Measurements from ENCODE around the gene C17orf58.

Gene C17orf58

DNA sequence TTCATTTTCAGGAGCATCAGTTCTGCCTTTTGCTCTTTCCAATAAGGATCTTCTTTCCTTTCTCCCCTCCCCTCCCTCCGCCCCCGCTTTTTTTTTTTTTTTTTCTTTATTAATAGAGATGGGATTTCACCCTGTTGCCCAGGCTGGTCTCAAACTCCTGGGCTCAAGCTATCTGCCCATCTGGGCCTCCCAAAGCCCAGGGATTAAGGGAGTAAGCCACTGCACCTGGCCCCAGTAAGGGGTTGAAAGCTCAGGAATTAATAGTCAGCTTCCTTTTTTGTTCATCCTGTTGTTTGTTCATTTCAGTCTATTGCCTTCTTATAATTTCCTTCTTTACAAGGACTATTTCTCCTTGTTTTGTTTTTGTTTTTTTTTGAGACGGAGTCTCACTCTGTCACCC lies 7.9 kb upstream of the C17orf58 start:
- no CpG with 5 or more reads among the region's 3 CpGs for WGBS (ENCODE audit: insufficient coverage, insufficient read length)
- Histone ChIP-seq H3K4me1 (ENCODE audit: control insufficient read depth, insufficient read depth, low read length) (no peaks in the 10 kb centered on the region), H3K27me3 (ENCODE audit: control insufficient read depth, insufficient read depth, low read length) (no peaks in the 10 kb centered on the region), H3K9me3 (ENCODE audit: control insufficient read depth, insufficient read depth, low read length) (no peaks in the 10 kb centered on the region), H3K36me3 (ENCODE audit: control insufficient read depth, insufficient read depth, low read length) (no peaks in the 10 kb centered on the region), H3K4me3 (ENCODE audit: low read length) (no peak overlapping the region), H3K27ac (ENCODE audit: low read length) (no peak overlapping the region)
- no peak for DNase-seq (ENCODE audit: low read depth, low spot score)

DNA sequence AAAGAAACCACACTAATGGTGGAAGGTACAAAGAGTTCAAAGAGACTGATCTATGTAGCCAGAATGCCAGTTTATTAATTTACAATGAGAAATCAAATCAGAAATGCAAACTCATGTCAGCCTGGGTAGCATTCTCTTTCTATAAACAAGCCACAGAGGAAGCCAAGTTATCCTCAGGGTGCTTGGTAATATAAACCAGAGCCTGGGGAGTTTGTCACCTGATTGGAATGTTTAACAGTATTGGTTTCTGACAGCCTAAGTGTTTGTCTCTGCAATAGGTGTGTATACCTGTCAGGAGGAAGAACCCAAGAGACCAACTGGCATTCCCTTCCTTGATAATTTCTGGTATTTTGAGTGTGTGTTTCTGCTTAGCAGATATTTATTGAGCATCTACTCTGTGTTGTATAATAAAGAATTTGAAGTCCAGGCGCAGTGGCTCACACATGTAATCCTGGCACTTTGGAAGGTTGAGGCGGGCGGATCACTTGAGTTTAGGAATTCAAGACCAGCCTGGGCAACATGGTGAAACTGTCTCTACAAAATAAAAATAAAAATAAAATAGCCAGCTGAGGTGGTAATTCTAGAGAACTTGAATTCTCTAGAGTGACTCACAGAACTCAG lies 3.1 kb upstream of the C17orf58 start:
- H3K27ac ChIP-seq (ENCODE audit: low read length): no peak overlapping the region
- no CpG with 5 or more reads among the region's 3 CpGs for WGBS (ENCODE audit: insufficient coverage, insufficient read length)
- no peaks in the 10 kb centered on the region for H3K9me3 ChIP-seq (ENCODE audit: control insufficient read depth, insufficient read depth, low read length)
- no peaks in the 10 kb centered on the region for H3K36me3 ChIP-seq (ENCODE audit: control insufficient read depth, insufficient read depth, low read length)
- no peaks in the 10 kb centered on the region; the same call in 1 of the 2 replicates for H3K27me3 ChIP-seq (ENCODE audit: control insufficient read depth, insufficient read depth, low read length)
- no peaks in the 10 kb centered on the region for H3K4me1 ChIP-seq (ENCODE audit: control insufficient read depth, insufficient read depth, low read length)
- DNase-seq (ENCODE audit: low read depth, low spot score): no peak
- H3K4me3 ChIP-seq (ENCODE audit: low read length): no peak overlapping the region

DNA sequence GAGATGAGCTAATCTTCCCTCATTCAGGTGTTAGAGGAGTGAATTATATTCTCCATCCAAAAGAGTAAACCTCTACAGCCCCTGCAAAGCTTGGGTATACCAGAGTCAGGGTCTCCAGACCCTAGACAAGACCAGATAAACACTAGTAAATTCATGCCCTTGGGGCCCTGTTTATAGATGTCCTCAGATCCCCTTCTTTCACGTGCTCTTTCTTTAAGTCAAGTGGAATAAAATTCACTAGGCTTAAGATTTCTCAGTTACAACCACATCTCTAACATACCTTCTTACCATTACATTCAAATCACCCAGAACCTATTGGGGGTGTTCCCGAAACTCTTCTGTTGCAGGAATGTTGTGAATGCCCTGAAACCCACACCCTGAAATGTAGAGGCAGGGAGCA lies 2.2 kb upstream of the C17orf58 start:
- no peaks in the 10 kb centered on the region for H3K36me3 ChIP-seq (ENCODE audit: control insufficient read depth, insufficient read depth, low read length)
- no peak overlapping the region for H3K27ac ChIP-seq (ENCODE audit: low read length)
- H3K9me3 ChIP-seq (ENCODE audit: control insufficient read depth, insufficient read depth, low read length): no peaks in the 10 kb centered on the region
- no peak overlapping the region for H3K4me3 ChIP-seq (ENCODE audit: low read length)
- WGBS (ENCODE audit: insufficient coverage, insufficient read length): no CpG with 5 or more reads among the region's 2 CpGs
- DNase-seq (ENCODE audit: low read depth, low spot score): no peak
- H3K4me1 ChIP-seq (ENCODE audit: control insufficient read depth, insufficient read depth, low read length): no peaks in the 10 kb centered on the region
- no peaks in the 10 kb centered on the region; the same call in 1 of the 2 replicates for H3K27me3 ChIP-seq (ENCODE audit: control insufficient read depth, insufficient read depth, low read length)

DNA sequence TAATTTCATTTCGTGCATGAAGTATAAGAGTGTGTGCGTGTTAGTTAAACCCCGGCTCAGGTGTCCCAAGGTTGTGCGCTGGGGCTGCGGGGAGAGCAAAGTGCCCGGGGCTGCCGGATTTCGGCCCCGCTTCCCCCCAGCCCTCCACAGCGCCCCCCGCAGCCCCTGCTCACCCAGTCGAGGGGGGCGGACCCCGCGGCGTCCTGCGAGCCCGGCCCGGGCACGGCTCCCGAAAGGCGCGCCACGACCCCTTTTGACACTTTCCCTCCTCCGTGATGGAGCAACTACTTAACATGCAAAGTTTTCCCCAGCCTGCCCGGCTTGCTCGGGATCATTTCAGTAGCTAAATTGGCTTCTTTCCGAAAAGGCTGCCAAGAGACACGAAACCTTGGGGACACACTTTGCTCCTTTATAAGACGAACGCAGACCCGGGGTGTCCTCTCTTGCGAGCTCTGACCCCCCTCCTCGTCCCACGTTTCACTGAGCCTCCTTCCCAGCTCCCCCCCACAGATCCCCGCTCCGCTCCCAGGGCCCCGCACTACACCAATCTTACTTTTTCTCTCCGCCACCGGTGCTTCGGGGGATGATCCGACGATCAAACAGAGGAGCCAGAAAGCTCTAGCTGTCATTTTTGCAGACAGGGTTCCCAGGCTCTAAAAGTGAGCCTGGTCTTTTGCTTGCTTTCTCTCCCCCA lies 552 bp downstream of the C17orf58 start:
- H3K36me3 ChIP-seq (ENCODE audit: control insufficient read depth, insufficient read depth, low read length): no peaks in the 10 kb centered on the region
- no CpG with 5 or more reads among the region's 43 CpGs for WGBS (ENCODE audit: insufficient coverage, insufficient read length)
- H3K4me3 ChIP-seq (ENCODE audit: low read length): peak overlapping the region; percentile 49; the same call in 1 of the 2 replicates
- H3K27ac ChIP-seq (ENCODE audit: low read length): no peak overlapping the region
- DNase-seq (ENCODE audit: low read depth, low spot score): no peak
- H3K9me3 ChIP-seq (ENCODE audit: control insufficient read depth, insufficient read depth, low read length): no peaks in the 10 kb centered on the region
- H3K4me1 ChIP-seq (ENCODE audit: control insufficient read depth, insufficient read depth, low read length): no peaks in the 10 kb centered on the region
- no peaks in the 10 kb centered on the region; the same call in 1 of the 2 replicates for H3K27me3 ChIP-seq (ENCODE audit: control insufficient read depth, insufficient read depth, low read length)

DNA sequence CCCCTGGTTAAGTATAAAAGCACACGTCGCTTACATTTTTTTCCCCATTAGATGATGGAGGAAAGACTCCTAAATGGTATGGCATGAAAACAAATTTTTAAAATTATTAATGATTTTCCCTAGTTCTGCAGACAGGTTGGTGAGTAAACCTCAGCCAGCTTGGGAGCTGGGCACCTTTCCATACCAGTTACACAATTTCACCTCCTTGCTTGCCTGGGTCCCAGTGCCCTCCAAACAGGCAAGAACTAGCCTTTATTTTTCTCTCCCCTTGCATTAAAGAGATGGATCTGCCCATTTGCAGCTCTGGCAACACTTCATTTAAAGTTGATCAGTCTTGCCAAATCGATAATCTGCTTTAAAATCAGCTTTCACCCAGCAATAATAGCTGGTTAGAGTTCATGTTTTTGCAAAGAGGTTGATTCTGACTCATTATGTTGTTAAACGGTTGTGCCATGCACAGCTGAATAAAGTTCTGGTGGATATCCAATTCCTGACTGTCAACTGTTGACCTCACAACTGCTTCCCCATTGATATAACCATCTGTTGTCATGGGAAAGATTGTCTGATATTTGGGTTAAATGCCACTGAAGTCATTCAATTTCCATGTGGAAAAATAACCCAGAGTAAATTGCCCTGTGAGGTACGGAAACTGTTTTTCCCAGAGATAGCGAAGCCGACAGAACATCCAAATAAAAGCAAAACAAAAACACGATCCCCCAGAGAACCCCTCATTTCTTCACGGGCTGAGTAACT lies 1.3 kb downstream of the C17orf58 start:
- H3K27ac ChIP-seq (ENCODE audit: low read length): no peak overlapping the region

DNA sequence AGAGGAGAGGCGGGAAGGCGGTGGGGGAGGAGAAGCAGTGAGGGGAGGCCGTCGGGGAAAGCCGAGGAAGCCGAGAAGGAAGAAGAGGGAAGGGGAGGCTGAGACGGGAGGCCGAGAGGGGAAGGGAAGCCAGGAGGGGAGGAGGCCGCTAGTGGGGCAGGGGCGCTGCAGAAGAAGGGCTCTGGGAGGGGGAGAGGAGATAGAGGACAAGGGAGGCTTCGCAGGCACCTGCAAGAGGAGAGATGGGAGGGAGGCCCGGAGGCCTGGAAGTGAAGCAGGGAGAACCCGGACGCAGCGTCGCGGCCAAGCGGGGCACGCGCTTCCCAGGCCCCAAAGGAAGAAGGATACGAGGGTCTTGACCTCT lies 2.3 kb downstream of the C17orf58 start:
- no CpG with 5 or more reads among the region's 21 CpGs for WGBS (ENCODE audit: insufficient coverage, insufficient read length)
- no peak overlapping the region for H3K27ac ChIP-seq (ENCODE audit: low read length)
- no peaks in the 10 kb centered on the region for H3K9me3 ChIP-seq (ENCODE audit: control insufficient read depth, insufficient read depth, low read length)
- DNase-seq (ENCODE audit: low read depth, low spot score): no peak
- H3K27me3 ChIP-seq (ENCODE audit: control insufficient read depth, insufficient read depth, low read length): no peaks in the 10 kb centered on the region; the same call in 1 of the 2 replicates
- no peaks in the 10 kb centered on the region for H3K4me1 ChIP-seq (ENCODE audit: control insufficient read depth, insufficient read depth, low read length)
- peak overlapping the region; percentile 92 for H3K4me3 ChIP-seq (ENCODE audit: low read length)
- no peaks in the 10 kb centered on the region for H3K36me3 ChIP-seq (ENCODE audit: control insufficient read depth, insufficient read depth, low read length)

More for the DNA sequence above, 1.3 kb downstream of the C17orf58 start:
- no peaks in the 10 kb centered on the region for H3K4me1 ChIP-seq (ENCODE audit: control insufficient read depth, insufficient read depth, low read length)
- H3K4me3 ChIP-seq (ENCODE audit: low read length): peak overlapping the region; percentile 49; the same call in 1 of the 2 replicates
- DNase-seq (ENCODE audit: low read depth, low spot score): no peak
- no peaks in the 10 kb centered on the region for H3K36me3 ChIP-seq (ENCODE audit: control insufficient read depth, insufficient read depth, low read length)
- WGBS (ENCODE audit: insufficient coverage, insufficient read length): no CpG with 5 or more reads among the region's 9 CpGs
- no peaks in the 10 kb centered on the region for H3K9me3 ChIP-seq (ENCODE audit: control insufficient read depth, insufficient read depth, low read length)
- no peaks in the 10 kb centered on the region; the same call in 1 of the 2 replicates for H3K27me3 ChIP-seq (ENCODE audit: control insufficient read depth, insufficient read depth, low read length)

DNA sequence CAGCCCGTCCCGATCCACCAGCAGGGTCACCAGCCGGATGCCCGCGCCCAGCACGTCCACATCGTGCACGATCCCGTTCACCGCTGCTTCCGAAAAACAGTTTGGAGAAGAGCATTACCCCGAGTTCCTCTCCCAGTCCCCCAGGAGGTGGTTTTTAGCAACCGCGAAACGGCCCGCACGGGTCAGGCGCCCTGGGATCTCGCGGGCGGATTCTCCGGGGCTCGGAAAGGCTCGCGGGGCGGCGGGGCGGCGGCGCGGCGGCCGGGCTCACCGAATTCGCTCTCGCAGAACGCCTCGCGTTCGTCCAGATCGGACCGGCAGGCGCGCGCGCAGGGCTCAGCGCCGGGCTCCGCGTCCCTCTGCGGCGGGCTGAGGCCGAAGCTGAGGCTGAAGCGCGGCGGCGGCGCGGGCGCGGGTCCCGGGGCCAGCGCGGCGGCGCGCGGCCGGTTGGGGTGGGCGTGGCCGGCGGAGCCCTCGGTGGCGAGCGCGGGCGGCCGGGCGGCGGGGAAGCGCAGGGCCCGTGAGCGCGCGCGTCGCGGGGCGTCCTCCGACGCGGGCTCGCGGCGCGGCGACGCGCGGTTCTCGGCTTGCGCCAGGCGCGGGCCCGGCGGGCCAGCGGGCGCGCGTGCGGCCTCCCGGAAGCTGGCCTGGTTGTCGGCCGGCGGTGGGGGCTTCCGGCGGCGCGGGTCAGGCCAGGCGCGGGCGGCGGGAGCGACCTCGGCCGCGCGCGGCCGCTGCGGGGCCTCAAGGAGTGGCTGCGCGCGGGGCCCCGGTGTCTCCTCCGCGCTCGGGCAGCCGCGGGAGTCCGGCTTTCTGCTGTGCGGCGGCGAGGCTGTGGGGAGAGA lies 2.9 kb downstream of the C17orf58 start:
- no peaks in the 10 kb centered on the region for H3K36me3 ChIP-seq (ENCODE audit: control insufficient read depth, insufficient read depth, low read length)
- DNase-seq (ENCODE audit: low read depth, low spot score): no peak
- no CpG with 5 or more reads among the region's 144 CpGs for WGBS (ENCODE audit: insufficient coverage, insufficient read length)
- H3K4me3 ChIP-seq (ENCODE audit: low read length): peak overlapping the region; percentile 92
- no peaks in the 10 kb centered on the region for H3K4me1 ChIP-seq (ENCODE audit: control insufficient read depth, insufficient read depth, low read length)
- H3K9me3 ChIP-seq (ENCODE audit: control insufficient read depth, insufficient read depth, low read length): no peaks in the 10 kb centered on the region
- H3K27me3 ChIP-seq (ENCODE audit: control insufficient read depth, insufficient read depth, low read length): no peaks in the 10 kb centered on the region; the same call in 1 of the 2 replicates
- H3K27ac ChIP-seq (ENCODE audit: low read length): no peak overlapping the region

DNA sequence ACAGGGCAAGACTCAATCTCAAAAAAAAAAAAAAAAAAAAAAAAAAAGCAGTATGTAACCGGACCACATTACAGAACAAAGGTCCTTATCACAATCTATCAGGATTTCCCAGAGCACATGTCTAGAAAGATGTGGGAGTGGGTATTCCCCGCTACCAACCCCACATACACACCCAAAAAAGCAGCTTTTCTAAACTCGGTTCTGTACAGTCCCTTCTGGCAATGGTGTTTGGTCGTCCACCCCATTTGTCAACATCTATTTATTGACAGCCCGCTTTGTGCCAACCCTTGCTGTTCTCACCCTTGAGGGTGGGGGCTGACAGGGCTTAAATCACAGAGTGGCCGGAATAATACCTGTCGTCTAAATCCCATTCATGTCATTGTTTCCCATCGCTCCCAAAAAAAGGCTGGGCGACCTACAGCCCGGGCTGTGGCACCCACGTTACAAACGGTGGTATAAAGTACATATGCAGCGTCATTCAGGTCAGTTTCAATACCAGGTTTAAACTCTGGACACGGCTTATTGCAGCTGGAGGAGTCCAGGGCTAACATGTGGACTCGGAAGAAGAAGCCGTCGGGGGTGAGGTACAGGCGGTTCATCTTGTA lies 3.6 kb downstream of the C17orf58 start:
- DNase-seq (ENCODE audit: low read depth, low spot score): no peak
- Histone ChIP-seq H3K27ac (ENCODE audit: low read length) (no peak overlapping the region), H3K36me3 (ENCODE audit: control insufficient read depth, insufficient read depth, low read length) (no peaks in the 10 kb centered on the region), H3K4me3 (ENCODE audit: low read length) (peak overlapping the region; percentile 65), H3K27me3 (ENCODE audit: control insufficient read depth, insufficient read depth, low read length) (no peaks in the 10 kb centered on the region; the same call in 1 of the 2 replicates), H3K9me3 (ENCODE audit: control insufficient read depth, insufficient read depth, low read length) (no peaks in the 10 kb centered on the region), H3K4me1 (ENCODE audit: control insufficient read depth, insufficient read depth, low read length) (no peaks in the 10 kb centered on the region)
- no CpG with 5 or more reads among the region's 18 CpGs for WGBS (ENCODE audit: insufficient coverage, insufficient read length)

DNA sequence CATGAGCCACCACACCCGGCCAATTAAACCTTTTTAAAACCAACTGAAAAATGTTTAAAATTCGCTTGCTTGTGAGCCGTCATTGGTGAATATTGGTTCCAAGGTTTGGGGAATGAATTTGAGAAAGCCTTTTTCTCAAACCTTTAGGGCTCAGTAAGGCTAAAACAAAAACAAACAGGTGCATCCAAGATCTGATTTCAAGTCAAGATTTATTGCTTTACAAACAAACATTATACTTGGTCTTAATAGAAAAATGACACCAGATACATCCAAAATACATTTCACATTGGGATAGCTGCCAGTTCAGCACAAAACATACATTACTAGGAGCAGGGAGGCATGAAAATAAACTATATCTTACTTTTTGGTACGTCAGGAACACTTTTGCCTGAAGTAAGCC lies 5.4 kb downstream of the C17orf58 start:
- no peak for DNase-seq (ENCODE audit: low read depth, low spot score)
- Histone ChIP-seq H3K4me1 (ENCODE audit: control insufficient read depth, insufficient read depth, low read length) (no peaks in the 10 kb centered on the region), H3K27me3 (ENCODE audit: control insufficient read depth, insufficient read depth, low read length) (no peaks in the 10 kb centered on the region; the same call in 1 of the 2 replicates), H3K4me3 (ENCODE audit: low read length) (no peak overlapping the region), H3K9me3 (ENCODE audit: control insufficient read depth, insufficient read depth, low read length) (no peaks in the 10 kb centered on the region), H3K27ac (ENCODE audit: low read length) (no peak overlapping the region), H3K36me3 (ENCODE audit: control insufficient read depth, insufficient read depth, low read length) (no peaks in the 10 kb centered on the region)
- no CpG with 5 or more reads among the region's 4 CpGs for WGBS (ENCODE audit: insufficient coverage, insufficient read length)

DNA sequence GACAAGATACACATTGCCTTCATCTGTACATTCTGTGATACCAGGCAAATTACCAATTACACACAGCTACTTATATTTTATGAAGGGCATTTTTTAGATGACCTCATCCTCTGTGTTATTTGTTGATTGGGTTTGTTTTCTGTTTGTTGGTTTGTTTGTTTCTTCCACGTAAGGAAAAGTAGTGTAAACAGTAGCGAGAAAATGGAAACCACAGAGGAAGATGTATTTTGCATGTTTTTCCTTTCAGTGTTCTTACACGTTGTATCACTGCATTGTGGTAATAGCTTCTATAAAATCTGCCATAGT lies 12.9 kb downstream of the C17orf58 start:
- WGBS (ENCODE audit: insufficient coverage, insufficient read length): no CpG with 5 or more reads among the region's 3 CpGs
- no peaks in the 10 kb centered on the region for H3K4me1 ChIP-seq (ENCODE audit: control insufficient read depth, insufficient read depth, low read length)
- no peaks in the 10 kb centered on the region for H3K9me3 ChIP-seq (ENCODE audit: control insufficient read depth, insufficient read depth, low read length)
- no peak overlapping the region for H3K27ac ChIP-seq (ENCODE audit: low read length)
- H3K4me3 ChIP-seq (ENCODE audit: low read length): no peak overlapping the region
- DNase-seq (ENCODE audit: low read depth, low spot score): no peak
- H3K36me3 ChIP-seq (ENCODE audit: control insufficient read depth, insufficient read depth, low read length): no peaks in the 10 kb centered on the region; the same call in 1 of the 2 replicates
- no peaks in the 10 kb centered on the region for H3K27me3 ChIP-seq (ENCODE audit: control insufficient read depth, insufficient read depth, low read length)

Data from iPS DF 6.9 (cell line).